GM21619 (cell line): ENCODE results near the gene NR3C1.

ENCODE experiments used
- ATAC-seq: cut with Tn5 transposase; IDR thresholded peaks from one replicate; pipeline ENCODE4 v1.9.1; 2021; ENCODE audit not compliant: unreplicated experiment

NR3C1 gene

DNA sequence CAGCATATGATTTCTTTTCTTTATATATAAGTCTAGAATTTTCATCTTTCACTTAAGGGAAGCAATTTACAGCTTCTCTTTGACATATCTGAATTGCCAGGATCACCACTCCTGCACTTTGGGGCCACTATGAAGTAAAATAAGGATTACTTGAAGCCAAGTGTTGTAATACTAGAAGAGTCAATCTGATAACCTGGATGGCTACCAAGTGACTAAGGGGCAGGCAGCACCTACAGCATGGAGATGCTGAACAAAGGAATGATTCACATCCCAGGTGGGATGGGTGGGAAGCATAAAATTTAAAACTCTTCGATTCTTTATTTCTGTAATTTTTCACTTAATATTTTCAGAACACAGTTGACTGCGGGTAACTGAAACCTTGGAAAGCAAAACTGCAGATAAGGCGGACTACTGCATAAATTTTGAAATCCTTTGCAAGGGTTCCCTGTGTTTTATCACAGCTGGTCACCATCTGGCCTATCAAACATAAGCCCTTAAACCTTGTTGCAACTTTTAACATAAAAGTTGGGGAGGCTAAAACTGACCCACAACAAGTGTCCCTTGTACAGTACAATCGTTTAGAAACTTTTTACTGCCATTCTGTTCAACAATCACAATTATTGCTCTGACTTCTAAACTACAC is 31.2 kb downstream of the NR3C1 start:
- ATAC-seq = no peak

DNA sequence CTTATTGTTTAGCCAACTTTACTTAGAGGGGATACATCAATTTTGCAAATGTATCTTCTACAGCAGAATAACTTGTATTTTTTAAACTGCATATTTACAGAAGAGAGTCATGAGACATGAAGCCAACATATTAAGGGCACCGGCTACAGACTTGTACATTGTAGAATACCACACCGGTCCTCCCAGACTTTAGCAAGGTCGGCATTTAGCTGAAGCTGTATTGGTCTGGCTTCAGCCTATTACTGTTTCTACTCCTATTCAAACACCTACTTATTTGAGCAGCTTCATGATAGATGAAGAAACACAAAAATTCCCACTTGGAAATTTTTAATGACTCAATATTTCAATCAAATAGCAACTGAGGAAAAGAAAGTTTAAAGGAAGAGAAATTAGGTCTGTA is 33.0 kb downstream of the NR3C1 start:
- no peak for ATAC-seq

DNA sequence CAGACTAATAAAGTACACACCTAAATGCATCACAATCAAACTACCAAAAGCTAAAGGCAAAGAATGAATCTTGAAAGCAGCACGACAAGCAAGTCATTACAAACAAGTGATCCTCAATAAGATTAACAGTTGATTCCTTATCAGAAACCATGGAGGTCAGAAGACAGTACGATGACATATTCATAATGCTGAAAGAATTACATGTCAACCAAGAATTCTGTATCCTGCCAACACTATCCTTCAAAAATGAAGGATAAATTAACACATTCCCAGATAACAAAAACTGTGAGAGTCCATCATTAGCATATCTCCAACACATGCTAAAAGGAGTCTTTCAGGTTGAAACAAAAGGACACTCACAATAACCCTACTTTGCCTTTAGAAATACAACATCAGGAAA is 39.4 kb downstream of the NR3C1 start:
- ATAC-seq = no peak

DNA sequence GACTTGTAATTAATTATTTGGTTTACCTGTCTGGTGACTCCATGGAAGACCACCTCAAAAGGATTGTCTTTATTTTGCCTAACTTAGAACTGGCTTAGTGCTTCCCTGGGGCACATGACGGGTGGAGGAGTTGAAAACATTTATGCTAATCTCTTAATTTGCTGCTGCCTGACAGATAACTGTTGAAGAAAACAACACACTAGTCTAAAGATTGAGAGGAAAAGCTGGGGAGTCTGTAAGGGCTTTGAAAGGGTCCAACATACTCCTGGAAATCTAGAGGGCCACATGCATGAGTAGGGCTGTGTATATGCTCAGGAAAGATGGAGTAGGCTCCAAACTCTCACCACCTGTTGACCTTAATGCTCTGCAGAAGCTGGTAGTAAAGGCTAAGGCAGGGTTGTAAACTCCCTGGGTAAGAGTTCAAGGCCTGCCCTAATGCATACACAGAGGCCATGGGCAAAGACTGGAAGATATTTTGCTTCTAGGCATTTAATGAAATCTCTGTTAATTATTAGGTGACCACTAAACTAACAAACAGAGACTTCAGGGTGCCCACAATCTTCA is 40.7 kb downstream of the NR3C1 start:
- ATAC-seq = no peak

DNA sequence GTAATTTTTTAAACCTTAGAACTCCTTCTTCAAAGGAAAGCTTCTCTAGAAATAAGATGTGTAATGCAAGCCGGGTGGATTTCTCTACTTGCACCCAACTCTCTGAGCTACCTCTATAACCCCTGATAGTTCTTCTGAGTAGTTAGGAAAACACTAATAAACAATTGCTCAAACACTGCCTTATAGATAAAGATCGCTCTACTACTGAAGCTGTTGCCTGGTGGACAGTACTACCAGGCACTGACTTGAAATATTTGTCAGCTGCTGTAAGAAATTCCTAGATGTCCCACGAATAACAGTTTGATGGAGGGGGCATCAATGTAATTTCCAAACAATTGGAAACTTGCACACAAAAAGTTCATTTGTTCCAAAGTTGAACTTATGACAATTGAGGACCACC is 42.0 kb downstream of the NR3C1 start:
- no peak for ATAC-seq

DNA sequence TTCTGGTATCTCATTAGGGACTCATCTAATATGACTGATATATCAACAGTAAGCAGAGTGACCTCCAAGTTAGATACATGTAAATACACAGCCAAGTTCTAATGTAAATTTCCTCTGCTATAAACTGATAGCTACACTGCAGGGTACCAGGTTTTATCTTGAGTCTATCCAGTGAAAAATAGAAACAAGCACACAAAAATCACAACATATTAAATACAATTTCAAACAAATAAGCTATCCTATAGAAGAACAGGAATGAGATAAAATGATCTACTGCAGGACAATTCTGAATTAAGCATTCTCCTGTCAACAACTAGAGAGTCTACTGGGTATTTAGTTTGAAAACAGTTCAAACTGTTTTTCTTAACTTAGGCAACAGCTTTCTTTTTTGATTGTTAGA is 42.7 kb downstream of the NR3C1 start:
- ATAC-seq = no peak

DNA sequence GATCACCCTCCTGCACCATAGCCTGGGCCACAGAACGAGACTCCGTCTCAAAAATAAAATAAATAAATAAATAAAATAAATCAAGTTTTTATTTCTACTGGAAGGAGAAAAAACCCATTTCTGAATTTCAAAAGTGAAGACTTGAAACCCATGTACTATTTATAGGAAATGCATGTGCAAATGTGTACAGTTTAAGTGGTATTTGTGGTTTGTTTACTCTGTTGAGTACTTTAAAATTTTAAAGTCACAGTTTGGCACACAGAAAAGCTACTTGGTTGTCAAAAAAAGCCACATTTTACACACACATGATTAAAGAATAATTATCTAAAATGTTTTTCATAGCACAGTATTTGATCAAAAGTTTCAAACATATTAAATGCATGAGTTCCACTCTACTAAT is 43.6 kb downstream of the NR3C1 start:
- ATAC-seq = no peak

DNA sequence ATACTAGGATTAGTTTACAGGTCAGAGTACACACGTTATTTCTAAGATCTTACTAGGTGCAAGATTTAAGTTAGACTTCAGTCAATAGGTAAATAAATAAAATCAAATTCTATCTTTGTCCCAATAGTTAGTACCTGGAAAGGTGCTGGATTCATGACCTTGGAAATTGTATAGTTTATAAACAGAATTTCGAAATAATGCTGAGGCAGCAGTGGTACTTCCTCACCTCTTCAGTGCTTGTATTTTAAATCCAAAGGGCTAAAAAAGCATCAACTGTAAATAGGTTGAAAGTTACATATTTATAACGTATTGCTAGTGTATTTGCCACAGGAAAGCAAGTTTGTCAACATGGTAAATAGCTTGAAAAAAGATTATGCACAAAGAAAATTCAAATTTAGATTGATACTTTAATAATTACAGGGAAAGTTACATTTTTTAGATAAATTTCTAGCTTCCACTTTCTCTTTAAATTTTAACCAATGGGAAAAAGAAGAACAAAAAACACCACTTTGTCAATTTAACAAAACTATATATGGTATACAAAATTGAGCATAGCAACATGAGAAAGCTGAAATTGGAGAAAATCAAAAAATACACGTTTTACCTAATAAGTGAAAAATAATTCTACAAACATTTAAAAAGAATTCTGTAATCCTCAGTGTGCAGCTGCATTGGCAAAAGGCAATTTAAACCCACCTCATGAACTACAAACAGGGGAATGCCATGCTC is 46.5 kb downstream of the NR3C1 start:
- no peak for ATAC-seq

DNA sequence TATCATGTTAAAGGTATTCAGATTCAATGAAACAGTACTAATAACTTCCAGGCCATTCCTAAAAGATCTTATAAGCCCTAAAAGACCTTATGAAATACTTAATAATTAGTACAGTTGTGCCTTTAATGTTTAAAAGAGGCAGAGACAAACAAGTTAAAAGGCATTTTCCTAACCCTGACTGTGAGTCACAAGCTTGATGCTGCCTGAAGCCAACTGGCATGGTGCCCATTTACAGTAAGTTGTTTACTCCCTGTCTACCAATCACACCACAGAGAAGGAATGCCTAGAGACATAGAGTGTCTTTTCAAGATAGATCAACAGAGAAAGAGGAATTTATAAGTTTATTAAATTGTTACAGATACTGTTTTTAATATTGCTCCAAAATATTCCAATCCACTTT is 47.8 kb downstream of the NR3C1 start:
- no peak for ATAC-seq

DNA sequence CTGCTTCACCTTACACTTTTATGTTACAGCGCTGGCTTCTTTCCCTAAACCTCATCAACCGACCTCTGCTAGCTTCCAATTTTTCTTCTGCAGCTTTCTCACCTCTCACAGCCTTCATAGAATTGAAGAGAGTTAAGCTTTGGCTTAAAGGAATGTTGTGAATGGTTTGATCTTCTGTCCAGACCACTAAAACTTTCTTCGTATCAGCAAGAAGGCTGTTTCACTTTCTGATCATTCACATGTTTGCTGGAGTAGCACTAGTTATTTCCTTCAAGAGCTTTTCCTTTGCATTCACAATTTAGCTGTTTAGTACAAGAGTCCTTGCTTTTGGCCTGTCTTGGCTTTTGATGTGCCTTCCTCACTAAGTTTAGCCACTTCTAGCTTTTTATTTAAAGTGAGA is 49.5 kb downstream of the NR3C1 start:
- peak; percentile 43 for ATAC-seq

DNA sequence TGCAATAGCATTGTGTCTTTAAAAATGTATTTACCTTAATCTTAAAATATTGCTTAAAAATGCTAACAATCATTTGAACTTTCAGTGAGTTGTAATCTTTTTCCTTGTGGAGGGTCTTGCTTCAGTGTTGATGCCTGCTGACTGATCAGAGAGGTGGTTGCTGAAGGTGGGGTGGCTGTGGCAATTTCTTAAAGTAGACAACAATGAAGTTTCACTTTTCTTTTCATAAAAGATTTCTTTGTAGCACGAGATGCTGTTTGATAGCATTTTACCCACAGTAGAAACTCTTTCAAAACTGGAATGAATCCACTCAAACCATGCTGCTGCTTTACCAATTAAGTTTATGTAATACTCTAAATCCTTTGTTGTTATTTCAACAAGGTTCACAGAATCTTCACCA is 50.8 kb downstream of the NR3C1 start:
- no peak for ATAC-seq

DNA sequence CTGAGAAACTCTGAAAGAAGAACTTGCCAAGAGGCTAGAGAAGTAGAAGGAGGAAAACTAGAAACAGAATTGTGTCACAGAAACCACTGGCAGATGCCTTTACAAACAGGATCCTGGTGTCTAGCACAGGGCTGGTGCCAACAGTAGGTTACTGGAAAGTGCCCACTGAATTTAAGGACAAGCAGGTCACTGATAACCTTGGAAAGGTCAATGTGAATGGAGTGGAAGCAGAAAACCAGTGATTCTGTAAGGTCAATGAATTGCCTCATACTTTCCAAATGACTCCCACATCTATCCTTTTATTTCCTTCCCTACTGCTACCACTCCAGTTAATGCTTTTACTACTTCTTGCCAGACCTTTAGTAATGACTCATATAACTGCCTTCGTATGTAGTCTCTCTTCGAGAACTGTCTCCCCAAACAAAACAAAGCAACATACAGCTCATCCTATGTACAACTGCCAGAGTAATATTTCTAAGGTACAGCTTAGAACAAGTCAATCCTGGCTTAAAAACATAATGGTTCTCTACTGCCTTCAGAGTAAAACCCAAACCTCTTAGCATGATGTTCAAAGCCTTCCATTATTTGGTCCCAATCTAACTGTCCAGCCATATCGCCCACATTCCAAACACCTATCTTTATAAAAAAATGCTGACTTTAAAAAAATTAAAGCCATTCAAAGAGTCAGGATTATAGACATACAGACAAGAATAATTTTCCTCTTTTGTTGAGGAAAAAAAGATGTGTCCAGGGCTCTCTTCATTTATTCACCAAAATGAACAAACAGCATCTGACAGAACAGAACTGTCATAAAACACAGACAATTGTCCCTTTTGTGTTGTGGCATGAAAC is 52.5 kb downstream of the NR3C1 start:
- ATAC-seq = no peak

DNA sequence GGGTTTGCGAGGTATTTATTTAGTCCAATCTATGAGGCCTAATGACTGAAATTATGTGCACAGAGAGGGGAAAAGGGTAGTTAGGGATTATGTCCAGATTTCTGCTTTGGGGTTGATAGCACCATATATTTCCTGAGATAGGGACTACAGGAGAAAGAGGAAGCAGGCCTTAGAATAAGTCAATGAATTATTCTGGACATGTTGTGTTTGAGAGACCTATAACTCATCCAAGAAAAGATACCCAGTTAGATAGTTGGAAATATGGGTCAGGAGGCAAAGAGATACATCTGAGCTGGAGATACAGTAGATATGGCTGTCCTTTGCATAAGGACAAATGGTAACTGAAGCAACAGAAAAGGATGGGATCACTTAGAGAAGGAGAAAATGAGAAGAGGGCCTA is 53.1 kb downstream of the NR3C1 start:
- ATAC-seq = no peak

DNA sequence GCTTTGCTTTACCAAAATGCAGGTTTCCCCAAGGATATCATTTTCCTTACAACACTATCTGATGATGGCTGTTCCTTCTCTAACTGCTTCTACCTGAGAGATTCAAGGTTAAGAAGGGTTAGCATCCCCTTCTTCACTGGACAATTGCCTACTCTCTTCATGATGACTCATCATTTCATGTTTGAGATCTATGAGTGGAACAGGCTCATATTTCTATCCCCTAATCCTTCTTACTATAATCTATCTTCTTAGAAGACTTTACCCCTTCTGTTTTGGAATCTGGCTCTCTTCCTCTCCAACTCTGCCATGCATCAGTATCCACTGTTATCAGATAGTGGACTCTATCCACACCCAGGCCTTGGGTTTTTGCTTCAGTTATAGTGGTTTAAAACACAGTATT is 54.3 kb downstream of the NR3C1 start:
- no peak for ATAC-seq

DNA sequence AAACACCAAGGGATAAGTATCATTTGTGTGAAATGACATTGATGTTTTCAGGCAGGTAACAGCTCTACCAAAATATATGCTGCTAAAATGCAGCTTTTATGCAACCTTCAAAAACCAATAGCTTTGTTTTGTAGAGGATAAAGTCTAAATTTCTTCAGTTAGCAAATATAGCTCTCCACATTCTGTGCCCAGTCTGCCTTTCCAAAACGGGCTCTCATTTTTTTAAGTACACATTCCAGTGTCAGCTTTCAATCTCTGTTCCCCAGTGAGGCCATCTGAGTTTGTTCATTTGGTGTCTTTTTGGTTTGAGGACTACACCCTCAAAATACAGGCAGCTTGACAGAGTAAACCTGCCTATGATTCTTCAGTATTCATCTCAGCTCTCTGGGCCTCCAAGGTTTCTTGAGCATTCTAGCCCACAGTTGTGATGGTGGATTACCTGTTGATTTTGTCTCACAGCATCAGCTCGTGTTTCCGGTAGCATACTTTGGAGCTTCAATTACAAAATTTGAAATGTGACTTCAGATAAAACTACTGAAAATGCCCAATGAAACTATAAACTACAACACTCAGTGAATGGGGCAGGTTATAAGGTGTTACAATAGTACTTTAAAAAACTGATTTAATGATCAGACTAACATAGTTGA is 55.7 kb downstream of the NR3C1 start:
- no peak for ATAC-seq

DNA sequence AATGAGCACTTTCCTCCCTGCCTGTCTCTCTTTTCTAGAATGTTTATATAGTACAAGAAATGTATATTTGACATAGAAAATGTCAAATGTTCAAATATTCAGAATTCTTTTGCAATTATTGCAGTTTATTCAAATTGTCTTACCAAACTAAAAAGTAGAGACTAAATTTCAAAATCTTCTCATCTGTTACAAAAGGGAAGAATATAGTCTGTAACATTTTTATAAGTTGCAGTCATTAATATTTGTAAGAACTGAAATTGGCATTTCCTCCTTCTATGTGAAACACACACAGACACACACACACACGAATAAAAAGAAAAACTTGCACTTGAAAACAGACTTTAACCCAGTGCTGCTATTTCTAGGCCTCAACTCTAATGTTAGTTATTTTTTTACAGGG is 56.4 kb downstream of the NR3C1 start:
- no peak for ATAC-seq

DNA sequence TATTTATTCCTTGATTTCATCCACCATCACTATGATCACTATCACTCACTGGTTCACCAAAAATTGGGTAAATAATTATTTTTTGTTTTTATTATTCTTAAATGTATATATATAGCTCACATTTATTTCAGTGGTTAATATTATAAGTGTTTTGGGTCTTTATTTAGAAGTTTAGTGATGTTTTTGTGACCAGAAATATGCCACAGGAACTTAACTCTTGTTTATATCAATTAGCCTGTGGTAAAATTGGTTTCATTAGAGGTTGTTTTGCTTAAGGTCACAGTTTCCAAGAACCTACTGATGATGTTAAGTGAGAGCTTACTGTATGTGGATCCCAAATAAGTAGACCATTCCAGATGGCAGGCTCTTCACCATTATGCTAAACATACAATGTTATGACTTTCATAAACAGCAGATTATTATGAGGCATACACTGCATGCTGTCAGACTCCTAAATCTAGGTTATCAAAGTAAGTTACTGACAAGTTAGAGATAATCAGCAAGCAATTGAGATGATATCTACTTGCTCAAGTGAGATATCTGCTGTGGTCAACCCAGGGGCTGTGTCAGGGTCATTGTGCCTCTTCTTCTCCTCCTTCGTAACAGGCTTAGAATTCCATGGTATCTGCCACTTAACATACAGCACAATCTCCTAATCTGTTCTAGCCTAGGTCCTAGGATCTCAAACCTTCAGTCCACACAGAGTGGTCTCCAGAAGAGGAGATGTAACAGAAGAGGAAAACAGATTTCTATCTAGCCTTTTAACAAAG is 57.6 kb downstream of the NR3C1 start:
- no peak for ATAC-seq

DNA sequence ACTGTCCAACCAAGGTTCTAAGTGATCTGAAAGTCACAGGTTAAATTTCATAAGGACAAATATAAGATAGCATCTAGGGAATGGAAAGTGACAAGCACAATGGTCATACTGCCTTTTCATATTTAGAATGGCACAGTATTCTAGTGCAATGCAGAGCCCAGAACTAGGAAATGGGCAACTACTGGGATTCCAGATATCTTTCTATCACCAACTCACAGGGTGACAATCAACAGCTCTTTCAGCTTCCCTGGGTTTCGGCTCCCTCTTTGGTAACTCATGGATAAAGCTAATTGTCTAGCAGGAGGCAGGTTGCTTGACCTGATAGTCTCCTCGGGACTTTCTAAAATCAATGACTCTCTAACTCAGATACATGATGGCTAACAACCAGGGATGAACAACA is 60.4 kb downstream of the NR3C1 start:
- no peak for ATAC-seq

DNA sequence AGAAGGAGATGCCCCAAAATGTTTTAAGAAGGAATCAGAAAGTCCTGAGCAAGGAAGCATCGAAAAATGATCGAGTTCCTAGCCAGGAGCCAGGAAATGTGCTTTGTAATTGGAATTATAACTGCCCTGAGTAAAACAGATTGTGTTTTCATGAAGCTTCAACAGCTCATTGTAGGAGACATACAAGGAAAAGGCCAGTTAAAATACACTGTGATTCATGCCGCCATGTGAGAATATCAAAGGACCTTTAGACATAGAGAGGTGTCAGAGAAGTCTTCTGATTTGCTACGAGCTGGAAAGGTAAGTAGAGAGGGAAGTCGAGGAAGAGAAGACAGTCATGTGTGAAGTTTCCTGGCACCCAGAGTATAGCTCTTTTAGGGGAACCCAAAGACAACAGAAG is 60.9 kb downstream of the NR3C1 start:
- no peak for ATAC-seq

DNA sequence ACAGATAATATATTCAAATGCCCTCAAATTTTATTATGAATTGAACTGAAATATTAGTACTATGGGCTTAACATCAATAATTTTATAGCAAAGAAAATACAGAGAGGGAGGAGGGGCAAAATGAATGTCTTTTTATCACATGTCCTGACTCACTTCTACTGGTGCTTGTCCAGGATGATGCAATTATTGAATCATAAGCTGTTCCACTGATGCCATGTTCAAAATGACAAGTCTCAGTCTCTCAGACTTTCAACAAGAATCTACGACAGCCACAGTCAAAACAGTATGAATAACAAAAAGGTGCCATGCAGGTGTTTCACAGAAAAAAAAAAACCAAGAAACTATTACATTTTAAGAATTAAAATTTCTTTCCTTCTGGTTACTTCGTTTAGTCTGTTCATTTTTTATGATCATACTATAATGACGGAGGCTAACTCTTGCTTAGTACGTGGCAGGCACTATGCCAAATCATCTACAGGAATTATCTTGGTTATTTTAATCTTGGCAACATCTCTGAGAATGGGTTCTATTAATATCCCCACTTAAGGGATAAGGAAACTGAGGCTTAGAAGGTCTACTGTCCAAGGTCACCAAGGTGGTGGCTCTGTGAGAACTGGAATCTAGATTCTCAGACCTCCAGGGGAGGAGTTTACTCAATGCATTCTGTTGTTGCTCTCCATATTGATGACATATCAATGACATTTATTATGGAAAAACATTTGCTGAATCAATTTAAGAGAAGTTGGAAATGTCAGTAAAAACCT is 61.5 kb downstream of the NR3C1 start:
- no peak for ATAC-seq
